ENCODE results near the gene PITPNM1. TPM values are rescaled to one million over a fixed set of nuclear protein-coding genes. Genes with fewer than 3 reads are reported as not detected.

Gene PITPNM1
- total and polyA plus RNA-seq, 2 of the 13 experiments (the other 11 are each of a cell fraction or from before 2014, with no cell fraction given): 8.2 to 8.5 TPM

DNA sequence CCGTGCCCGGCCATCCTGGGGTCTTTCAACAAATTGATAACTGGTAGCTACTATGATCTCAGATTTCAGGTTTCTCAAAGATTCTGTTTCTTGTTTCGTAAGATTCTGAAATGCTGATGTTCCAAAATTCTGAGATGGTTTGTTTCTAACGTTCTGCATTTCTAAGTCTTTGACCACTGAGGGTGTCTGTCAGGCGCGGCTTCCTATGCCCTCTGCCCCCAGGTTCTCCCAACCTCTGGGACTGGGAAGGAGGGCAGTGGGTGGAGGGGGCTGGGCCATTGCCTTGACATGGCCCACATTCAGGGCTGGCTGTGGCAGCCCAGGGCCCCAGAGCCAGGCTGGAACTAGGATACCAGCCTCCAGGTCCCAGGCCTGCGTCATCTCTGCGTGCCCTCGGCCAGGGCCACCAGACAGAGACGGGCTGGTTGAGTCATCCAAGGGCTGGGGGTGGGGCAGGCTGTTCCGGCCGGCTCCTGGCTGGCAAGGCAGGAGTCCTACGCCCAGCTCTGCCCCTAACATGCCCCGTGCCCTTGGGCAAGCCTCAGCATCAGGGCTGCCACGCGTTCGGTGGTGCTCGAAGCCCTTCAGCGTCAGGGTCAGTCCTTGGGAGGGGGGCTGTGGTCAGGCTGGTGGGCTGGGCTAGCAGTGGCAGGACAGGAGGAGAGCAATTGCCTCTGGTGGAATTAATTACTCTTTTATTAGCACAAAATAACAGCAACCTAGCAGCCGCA lies 41.3 kb downstream of the PITPNM1 start (continued):
- TF ChIP-seq, protein P1, sequence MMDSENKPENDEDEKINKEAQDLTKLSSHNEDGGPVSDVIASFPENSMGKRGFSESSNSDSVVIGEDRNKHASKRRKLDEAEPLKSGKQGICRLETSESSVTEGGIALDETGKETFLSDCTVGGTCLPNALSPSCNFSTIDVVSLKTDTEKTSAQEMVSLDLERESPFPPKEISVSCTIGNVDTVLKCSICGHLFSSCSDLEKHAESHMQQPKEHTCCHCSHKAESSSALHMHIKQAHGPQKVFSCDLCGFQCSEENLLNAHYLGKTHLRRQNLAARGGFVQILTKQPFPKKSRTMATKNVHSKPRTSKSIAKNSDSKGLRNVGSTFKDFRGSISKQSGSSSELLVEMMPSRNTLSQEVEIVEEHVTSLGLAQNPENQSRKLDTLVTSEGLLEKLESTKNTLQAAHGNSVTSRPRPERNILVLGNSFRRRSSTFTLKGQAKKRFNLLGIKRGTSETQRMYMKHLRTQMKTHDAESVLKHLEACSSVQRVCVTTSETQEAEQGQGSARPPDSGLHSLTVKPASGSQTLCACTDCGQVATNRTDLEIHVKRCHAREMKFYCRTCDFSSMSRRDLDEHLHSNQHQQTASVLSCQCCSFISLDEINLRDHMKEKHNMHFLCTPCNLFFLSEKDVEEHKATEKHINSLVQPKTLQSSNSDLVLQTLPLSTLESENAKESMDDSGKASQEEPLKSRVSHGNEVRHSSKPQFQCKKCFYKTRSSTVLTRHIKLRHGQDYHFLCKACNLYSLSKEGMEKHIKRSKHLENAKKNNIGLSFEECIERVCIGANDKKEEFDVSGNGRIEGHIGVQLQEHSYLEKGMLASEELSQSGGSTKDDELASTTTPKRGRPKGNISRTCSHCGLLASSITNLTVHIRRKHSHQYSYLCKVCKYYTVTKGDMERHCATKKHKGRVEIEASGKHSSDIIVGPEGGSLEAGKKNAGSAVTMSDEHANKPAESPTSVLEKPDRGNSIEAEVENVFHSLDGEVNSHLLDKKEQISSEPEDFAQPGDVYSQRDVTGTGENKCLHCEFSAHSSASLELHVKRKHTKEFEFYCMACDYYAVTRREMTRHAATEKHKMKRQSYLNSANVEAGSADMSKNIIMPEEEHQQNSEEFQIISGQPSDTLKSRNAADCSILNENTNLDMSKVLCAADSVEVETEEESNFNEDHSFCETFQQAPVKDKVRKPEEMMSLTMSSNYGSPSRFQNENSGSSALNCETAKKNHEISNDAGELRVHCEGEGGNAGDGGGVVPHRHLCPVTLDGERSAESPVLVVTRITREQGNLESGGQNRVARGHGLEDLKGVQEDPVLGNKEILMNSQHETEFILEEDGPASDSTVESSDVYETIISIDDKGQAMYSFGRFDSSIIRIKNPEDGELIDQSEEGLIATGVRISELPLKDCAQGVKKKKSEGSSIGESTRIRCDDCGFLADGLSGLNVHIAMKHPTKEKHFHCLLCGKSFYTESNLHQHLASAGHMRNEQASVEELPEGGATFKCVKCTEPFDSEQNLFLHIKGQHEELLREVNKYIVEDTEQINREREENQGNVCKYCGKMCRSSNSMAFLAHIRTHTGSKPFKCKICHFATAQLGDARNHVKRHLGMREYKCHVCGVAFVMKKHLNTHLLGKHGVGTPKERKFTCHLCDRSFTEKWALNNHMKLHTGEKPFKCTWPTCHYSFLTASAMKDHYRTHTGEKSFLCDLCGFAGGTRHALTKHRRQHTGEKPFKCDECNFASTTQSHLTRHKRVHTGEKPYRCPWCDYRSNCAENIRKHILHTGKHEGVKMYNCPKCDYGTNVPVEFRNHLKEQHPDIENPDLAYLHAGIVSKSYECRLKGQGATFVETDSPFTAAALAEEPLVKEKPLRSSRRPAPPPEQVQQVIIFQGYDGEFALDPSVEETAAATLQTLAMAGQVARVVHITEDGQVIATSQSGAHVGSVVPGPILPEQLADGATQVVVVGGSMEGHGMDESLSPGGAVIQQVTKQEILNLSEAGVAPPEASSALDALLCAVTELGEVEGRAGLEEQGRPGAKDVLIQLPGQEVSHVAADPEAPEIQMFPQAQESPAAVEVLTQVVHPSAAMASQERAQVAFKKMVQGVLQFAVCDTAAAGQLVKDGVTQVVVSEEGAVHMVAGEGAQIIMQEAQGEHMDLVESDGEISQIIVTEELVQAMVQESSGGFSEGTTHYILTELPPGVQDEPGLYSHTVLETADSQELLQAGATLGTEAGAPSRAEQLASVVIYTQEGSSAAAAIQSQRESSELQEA (CRISPR knock-in tag; IDR thresholded peaks at IDR 0.05; ENCODE audit: not compliant biosample characterization): no peak
- TF ChIP-seq NFIC (IDR thresholded peaks at IDR 0.05; ENCODE audit: low read length): no peak
- peak; percentile 59; the same call in 1 of the 2 replicates for TF ChIP-seq ZNF619 (CRISPR knock-in tag; IDR thresholded peaks at IDR 0.05)
- no peak for TF ChIP-seq ZIK1 (CRISPR knock-in tag; IDR thresholded peaks at IDR 0.05; ENCODE audit: borderline replicate concordance, low read depth)
- no peak for TF ChIP-seq TAF15 (IDR thresholded peaks at IDR 0.05; ENCODE audit: low read depth, low read length, poor library complexity, severe bottlenecking)
- peak; percentile 72 for TF ChIP-seq FOSL1 (CRISPR knock-in tag; IDR thresholded peaks at IDR 0.05; ENCODE audit: borderline replicate concordance)
- no peak for TF ChIP-seq NFRKB (IDR thresholded peaks at IDR 0.05)
- peak; percentile 54 for TF ChIP-seq KDM2A (CRISPR knock-in tag; IDR thresholded peaks at IDR 0.05; ENCODE audit: borderline replicate concordance, low read depth)
- TF ChIP-seq MYC (CRISPR knock-in tag; IDR thresholded peaks at IDR 0.05; ENCODE audit: borderline replicate concordance): no peak
- TF ChIP-seq ZNF20 (CRISPR knock-in tag; IDR thresholded peaks at IDR 0.05): no peak
- no peak for TF ChIP-seq NR1H2 (CRISPR knock-in tag; IDR thresholded peaks at IDR 0.05; ENCODE audit: borderline replicate concordance, low read depth)
- no peak for TF ChIP-seq CBX1 (IDR thresholded peaks at IDR 0.05; ENCODE audit: low read depth)
- no peak for TF ChIP-seq ZNF782 (CRISPR knock-in tag; IDR thresholded peaks at IDR 0.05; ENCODE audit: borderline replicate concordance)
- TF ChIP-seq PCBP1 (IDR thresholded peaks at IDR 0.05; ENCODE audit: borderline replicate concordance, low read depth, low read length): no peak
- TF ChIP-seq, protein P2, sequence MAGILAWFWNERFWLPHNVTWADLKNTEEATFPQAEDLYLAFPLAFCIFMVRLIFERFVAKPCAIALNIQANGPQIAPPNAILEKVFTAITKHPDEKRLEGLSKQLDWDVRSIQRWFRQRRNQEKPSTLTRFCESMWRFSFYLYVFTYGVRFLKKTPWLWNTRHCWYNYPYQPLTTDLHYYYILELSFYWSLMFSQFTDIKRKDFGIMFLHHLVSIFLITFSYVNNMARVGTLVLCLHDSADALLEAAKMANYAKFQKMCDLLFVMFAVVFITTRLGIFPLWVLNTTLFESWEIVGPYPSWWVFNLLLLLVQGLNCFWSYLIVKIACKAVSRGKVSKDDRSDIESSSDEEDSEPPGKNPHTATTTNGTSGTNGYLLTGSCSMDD (CRISPR knock-in tag; IDR thresholded peaks at IDR 0.05): no peak
- peak; percentile 60 for TF ChIP-seq ETV5 (CRISPR knock-in tag; IDR thresholded peaks at IDR 0.05; ENCODE audit: borderline replicate concordance)
- TF ChIP-seq CENPBD1 (CRISPR knock-in tag; IDR thresholded peaks at IDR 0.05; ENCODE audit: borderline replicate concordance, low read depth): no peak; the same call in 1 of the 2 replicates
- peak; percentile 60 for TF ChIP-seq RXRA (CRISPR knock-in tag; IDR thresholded peaks at IDR 0.05)
- no peak for TF ChIP-seq ZNF33B (CRISPR knock-in tag; IDR thresholded peaks at IDR 0.05)
- no peak for TF ChIP-seq CENPX (CRISPR knock-in tag; IDR thresholded peaks at IDR 0.05)
- no peak for TF ChIP-seq ASH2L (IDR thresholded peaks at IDR 0.05; ENCODE audit: insufficient read length, low read depth, low read length)

Measured in HepG2 (cell line).